ENCODE results near the gene ZBP1. TPM values are rescaled to one million over a fixed set of nuclear protein-coding genes. Genes with fewer than 3 reads are reported as not detected.

ZBP1 gene
- polyA plus RNA-seq, 4 donors: 0.08 to 0.10 TPM; not detected in 2

DNA sequence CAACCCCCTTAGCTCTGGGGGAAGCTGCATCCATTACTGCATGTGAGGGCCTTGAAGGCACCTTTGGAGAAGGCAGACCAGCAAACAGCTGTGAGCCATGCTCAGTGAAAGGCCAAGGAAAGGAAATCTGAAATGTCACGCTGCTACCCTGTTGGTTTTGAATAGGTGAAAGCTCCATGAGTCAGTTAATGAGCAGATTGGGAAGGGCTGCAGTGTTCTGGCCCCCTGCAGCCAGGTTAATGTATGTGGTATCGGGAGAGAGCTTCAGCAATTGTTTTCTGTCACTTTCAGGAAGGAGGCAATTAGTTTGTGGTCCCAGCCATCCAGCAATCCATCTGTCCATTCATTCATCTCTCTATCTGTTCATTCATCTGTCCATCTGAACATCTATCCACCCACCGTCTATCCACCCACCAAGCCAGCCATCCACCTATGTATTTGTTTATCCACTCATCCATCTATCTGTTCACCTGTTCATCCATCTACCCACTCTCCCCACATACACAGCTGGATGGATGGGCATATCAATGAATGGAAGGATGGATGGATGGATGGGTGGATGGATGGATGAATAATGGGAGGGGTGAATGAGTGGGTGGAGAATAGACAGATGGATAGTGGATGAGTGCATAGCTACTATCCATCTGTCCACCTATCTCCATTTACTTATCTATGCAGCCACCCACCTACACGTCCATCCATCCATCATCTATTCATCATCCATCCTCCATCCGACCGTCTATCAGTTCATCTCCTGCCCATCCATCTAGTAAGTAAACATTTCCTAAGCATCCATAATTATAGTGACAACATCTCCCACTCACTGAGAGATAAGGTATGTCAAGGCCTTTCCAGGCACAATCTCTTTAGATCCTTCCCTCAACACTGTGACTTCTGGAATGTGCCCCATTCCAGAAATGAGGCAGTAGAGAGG lies 43.3 kb downstream of the ZBP1 start:
- no peak for DNase-seq (ENCODE audit: low read depth in 4 of 4, low spot score in 3 of 4)

DNA sequence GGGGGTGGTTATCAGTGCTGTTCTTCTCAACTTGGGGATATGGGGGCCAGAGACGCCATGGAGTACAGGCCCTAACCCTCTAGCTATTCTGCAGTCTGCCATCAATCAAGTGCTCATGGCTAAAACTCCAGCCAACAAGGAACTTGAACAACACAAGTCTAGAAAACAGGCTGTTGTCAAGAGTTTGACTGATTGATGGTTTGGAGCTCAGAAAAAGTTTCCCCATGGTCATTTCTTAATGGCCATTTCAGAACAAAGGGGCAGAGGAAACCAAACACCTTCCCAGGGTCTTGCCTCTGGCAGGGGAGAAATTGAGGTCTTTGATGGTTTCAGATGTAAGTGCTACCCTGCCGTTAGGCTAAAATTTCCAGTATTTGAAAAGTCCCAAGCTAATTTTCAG lies 44.2 kb downstream of the ZBP1 start:
- DNase-seq (ENCODE audit: low read depth in 4 of 4, low spot score in 3 of 4): no peak

GRCh38 chr20:57574954-57575353 lies 45.3 kb downstream of the ZBP1 start:
- DNase-seq (ENCODE audit: low read depth in 4 of 4, low spot score in 3 of 4): no peak

DNA sequence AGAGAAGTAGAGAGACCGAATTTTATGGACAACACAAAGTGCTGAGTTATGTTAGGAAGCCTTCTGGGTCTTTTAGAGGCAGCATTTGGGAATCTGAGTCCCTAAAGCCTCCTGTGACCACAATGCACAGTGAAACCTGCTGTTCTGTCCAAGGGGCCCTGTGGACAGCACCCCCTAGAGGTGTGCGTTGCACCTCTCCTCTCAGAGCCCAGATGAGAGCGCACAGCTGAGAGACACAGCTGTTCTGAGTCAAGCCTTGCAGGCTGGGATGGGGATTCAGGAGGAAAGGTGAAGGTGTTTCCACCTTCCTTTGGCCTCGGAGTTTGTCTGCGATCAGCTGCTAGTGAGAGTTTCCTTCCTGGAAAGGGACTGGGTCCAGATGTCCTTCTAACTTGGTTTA lies 46.3 kb downstream of the ZBP1 start:
- no peak for DNase-seq (ENCODE audit: low read depth in 4 of 4, low spot score in 3 of 4)

DNA sequence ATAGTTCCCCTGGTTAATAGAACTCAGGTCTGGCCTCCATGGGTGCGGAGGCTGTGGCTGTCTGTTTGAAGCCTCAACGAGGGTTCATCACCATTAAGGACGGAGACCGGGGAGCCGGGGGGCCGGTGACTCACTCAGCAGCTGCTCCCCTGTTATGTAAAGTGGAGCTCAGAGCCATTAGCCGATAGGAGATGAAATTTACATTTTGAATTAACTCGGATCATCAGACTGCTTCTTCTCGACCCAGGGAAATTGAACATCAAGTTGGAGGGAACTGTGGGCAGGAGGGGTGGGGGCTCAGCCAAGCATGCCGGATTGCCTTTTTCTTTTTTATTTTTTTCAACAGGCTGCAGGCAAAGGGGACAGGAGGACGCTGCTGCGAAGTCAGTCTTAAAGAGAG lies 47.0 kb downstream of the ZBP1 start:
- no peak for DNase-seq (ENCODE audit: low read depth in 4 of 4, low spot score in 3 of 4)

- DNase-seq (ENCODE audit: low read depth in 4 of 4, low spot score in 3 of 4): no peak
Measured at GRCh38 chr20:57571782-57572416, 48.3 kb downstream of the ZBP1 start.

DNA sequence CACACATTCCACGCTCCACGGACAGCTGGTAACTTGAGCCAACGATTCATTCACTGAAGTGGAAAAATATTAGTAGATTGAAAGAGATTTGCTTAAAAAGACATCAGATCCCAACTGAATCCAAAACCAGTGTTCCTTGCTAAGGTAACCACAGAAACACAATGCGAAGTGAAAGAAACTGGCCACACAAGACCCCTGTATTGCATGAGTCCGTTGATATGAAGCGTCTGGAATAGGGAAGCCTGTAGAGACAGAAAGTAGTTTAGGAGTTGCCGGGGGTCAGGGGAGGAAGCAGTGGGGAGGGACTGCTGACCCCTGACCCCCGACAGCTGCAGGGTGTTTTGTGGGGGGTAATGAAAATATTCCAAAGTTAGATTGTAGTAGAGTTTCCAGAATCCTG lies 49.3 kb downstream of the ZBP1 start:
- no peak for DNase-seq (ENCODE audit: low read depth in 4 of 4, low spot score in 3 of 4)

GRCh38 chr20:57570145-57570850 lies 49.9 kb downstream of the ZBP1 start:
- no peak for DNase-seq (ENCODE audit: low read depth in 4 of 4, low spot score in 3 of 4)

DNA sequence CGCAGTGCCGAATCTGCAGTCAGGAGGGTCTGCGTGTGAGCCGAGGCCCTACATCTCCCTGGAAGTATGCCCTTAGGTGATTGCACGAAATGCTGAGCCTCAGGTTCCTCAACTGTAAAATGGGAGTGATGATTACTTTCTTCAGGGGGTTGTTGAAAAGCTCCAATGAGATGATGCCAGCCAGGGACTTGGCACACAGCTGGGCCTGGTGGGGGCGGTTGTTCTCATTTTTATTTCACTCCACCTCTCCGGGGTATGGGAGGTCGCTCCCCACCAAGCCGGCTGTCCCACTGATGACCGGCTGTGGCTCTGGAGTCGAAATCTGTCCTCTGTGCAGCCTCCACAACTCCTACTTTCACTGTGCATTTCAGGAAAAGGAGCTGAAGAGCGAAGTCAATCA lies 51.3 kb downstream of the ZBP1 start:
- DNase-seq (ENCODE audit: low read depth in 4 of 4, low spot score in 3 of 4): no peak

DNA sequence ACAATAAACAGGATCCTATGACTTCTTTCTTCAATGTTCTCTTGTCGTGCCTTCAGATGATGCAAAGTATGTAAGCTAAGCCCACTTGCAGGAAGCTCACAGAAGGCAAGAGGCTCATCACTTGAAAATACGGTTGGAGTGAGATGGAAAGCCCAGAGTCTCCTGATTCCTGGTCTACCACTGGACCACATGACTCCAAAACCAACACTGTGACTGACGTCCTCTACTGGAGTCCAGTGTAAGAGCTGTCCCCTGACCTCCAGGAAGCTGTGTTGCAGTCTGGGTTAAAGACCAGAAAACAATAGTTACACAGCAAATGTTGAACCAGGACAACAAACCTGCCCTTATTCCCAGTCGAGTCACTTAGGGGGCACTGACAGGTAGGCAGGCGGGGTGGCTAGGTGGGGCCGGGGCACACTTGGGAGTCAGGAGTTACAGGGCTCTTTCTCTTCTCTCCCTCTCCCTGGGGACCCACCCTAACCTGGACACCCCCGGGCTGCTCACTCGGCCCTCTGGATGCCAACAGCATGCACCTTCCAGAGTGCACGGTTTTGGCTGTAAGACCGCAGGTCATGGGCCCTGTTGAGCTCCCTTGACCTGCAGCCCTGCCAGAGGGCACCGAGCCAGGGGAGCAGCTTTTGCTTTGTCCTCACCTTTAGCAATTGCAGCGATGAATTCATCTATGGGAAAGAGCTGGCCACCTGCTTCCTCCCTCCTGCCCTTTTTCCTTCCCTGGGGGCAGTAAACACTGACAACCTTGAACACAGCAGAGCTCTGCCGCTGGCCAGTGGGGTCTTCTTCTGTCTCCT lies 51.9 kb downstream of the ZBP1 start:
- no peak for DNase-seq (ENCODE audit: low read depth in 4 of 4, low spot score in 3 of 4)

GRCh38 chr20:57567471-57568079 lies 52.7 kb downstream of the ZBP1 start:
- DNase-seq (ENCODE audit: low read depth in 4 of 4, low spot score in 3 of 4): no peak

GRCh38 chr20:57566803-57567459 lies 53.3 kb downstream of the ZBP1 start:
- no peak for DNase-seq (ENCODE audit: low read depth in 4 of 4, low spot score in 3 of 4)

DNA sequence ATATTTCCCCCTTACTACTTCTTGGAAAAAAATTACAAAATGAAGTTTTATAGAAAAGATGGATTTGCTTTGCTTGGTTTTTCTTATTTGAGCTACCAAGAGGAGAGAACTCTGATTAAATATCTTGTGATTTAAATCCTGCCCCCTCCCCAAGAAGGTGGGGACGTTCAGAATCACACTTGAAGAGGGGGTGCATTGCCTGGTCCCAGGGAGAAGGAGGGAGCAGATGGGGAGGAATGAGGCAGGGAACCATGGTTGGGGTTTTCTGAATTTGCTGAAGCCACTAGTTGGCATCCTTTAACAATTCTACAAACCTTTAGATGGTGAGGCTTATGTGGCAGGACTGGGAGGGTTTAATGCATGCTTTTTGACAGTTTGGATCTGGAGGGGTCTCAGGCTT lies 53.8 kb downstream of the ZBP1 start:
- no peak for DNase-seq (ENCODE audit: low read depth in 4 of 4, low spot score in 3 of 4)

DNA sequence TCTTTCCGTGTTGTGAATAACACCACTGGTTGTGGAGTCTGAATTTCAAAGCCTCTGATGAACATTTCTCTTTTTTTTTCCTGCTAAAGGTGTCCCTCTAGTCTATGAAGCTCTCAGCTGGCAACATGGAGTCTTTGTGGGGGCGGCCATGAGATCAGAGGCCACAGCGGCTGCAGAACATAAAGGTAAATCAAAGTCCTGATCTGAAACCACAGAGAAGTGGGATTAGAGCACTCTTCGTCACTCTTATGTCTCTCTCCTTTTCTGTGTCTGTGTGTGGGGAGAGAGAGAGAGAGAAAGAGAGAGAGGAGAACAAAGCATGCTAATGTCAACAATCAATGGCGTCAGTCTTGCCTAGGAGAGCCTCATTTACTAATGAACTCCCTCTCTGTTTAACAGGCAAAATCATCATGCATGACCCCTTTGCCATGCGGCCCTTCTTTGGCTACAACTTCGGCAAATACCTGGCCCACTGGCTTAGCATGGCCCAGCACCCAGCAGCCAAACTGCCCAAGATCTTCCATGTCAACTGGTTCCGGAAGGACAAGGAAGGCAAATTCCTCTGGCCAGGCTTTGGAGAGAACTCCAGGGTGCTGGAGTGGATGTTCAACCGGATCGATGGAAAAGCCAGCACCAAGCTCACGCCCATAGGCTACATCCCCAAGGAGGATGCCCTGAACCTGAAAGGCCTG lies 55.1 kb downstream of the ZBP1 start:
- no peak for DNase-seq (ENCODE audit: low read depth in 4 of 4, low spot score in 3 of 4)

DNA sequence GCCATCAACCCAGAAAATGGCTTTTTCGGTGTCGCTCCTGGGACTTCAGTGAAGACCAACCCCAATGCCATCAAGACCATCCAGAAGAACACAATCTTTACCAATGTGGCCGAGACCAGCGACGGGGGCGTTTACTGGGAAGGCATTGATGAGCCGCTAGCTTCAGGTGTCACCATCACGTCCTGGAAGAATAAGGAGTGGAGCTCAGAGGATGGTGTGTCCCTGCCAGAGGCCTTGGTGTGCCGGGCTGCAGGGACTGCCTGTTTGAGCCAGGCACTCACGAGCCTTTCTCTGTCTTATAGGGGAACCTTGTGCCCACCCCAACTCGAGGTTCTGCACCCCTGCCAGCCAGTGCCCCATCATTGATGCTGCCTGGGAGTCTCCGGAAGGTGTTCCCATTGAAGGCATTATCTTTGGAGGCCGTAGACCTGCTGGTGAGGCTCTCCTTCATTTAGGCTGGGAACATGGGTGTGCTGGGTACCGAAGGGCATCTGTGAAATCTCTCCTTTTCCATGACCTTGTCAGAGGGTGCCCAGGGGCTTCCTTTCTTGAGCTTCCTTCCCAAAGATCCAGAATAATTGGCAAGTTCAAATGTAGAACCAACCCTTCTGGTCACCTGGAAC lies 55.9 kb downstream of the ZBP1 start:
- DNase-seq (ENCODE audit: low read depth in 4 of 4, low spot score in 3 of 4): no peak

DNA sequence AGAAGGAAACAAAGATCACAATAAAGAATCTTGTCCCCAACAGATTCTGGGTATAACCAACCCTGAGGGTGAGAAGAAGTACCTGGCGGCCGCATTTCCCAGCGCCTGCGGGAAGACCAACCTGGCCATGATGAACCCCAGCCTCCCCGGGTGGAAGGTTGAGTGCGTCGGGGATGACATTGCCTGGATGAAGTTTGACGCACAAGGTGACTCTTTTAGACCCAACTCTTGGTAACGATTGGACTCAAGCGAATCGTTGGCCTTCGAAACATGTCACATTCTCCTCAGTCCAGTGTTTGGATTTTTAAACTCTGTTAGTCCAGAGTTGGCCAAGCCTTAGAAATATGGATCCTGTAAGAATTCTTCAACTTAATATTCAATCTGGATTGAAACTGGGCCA lies 56.7 kb downstream of the ZBP1 start:
- DNase-seq (ENCODE audit: low read depth in 4 of 4, low spot score in 3 of 4): no peak

- no peak for DNase-seq (ENCODE audit: low read depth in 4 of 4, low spot score in 3 of 4)
Measured at GRCh38 chr20:57562541-57563465, 57.4 kb downstream of the ZBP1 start.

Data from left renal pelvis (tissue), 4 donors.